ENCODE data around the gene TAF4.

TAF4 gene

DNA sequence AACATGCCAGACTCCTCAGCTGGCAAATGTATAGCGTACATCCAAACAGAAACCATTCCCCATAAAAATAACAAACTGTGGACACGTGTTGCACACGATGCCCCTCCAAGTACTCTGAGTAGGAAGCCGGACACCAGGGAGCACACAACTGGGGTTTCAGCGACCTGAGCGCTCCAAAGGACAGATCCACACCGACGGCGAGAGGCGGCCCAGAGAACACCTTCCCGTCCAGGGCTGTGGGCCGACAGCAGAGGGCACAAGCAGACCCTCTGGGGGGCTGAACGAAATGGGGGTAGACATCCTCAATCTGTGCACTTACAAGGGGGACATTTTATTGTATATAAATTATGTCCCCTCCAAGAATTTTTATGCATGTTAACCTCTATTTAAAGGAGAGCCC, 24.7 kb downstream of the TAF4 start:
- no peak for DNase-seq

DNA sequence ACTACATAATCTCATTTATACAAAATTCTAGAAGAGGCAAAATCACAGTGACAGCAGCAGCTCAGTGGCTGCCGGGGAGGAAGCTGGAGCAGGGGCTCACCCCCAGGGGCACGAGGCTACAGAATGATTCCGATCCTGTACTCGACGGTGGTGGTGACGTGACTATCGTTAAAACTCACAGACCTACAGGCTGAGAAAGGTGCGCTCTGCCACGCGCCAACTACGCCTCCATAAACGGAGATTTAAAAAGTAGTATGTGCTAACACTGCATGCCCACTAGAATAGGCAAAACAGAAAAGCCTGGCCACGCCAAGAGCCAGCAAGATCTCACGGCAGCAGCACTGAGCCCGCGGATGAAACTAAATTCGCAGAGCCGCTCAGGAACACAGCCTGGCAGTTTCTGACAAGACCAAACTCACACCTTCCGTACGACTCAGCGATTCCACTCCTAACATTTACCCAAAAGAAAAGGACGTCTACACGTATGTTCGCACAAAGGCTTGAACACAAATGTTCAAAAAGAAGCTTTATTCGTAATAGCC, 25.2 kb downstream of the TAF4 start:
- no peak for DNase-seq

DNA sequence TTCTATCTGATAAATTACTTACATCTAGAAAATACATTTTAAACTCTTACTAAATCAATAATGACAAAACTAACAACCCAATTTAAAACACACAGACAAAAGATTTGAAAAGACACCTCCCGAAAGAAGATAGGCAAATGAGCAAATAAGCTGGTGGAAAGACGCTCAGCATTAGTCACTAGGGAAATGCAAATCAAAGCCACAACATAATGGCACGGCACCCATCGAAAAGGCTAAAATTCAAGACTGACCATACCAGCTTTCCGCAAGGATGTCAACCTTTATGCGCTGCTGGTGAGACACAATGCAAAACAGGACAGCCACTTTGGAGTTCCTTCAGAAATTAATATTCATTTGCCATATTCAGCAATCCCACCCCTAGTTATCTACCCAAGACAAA, 25.9 kb downstream of the TAF4 start:
- DNase-seq = no peak

DNA sequence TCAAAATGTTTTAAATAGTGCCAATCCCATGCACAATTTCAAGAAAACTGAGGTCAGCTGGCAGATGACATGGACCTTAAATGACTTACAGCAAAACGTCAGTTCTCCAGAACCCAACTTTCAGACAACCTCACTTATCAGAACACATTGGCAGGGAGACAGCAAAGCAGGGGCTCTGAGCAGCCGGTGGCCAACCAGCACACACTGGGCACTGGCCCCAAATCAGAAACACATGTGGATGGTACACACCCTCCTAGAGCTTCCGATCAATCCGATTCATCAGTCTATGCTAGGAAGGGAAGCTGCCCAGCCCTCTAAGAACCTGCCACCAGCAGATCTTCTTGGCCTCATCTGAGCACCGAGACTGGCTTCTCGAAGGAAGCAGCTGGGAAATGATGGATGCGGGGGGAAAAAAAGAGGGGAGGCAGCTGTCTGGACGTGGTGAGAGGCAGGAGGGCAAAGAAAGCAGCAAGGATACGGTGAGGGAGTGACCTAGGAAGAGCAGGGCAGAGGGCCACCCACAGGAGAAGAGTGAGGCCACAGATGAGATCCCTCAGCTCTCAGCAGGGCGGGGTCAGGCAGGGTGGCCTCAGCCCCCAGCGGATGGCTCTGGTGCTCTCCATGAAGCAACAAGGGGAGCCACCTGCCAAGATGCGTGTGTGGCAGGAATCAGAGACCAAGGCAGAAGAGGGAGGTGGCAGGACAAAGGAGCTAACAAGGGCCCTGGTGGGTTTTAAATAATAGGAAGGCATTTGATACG, 32.9 kb downstream of the TAF4 start:
- DNase-seq = no peak

DNA sequence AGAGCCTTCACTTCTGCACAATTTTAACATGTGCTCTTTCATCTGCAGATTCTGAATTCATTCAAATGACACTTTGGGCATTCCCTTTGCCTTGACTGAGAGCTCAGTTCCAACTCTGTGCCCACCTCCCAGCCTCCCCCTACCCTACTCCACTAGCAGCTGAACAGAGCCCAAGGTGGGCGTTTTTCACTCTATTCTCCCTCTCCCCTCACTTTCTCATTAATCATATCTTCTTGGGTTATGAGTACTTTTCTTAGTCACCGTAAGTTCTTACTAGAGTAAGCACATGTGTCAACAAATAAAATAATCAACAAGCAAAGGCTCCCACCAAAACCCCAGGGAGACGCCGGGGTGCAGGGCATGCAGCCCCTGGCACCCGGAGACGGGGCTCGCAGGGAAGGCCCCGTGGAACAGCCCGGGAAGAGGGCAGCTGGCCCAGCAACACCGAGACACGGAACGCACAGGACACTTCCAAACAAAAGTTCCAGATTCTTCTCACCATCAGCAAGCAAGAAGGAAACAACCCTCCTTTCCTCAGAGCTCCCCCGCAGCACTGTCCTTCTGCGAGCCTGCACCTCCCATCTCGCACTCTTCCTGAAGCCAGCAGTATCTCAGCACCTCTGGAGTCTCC, 34.1 kb downstream of the TAF4 start:
- no peak for DNase-seq

DNA sequence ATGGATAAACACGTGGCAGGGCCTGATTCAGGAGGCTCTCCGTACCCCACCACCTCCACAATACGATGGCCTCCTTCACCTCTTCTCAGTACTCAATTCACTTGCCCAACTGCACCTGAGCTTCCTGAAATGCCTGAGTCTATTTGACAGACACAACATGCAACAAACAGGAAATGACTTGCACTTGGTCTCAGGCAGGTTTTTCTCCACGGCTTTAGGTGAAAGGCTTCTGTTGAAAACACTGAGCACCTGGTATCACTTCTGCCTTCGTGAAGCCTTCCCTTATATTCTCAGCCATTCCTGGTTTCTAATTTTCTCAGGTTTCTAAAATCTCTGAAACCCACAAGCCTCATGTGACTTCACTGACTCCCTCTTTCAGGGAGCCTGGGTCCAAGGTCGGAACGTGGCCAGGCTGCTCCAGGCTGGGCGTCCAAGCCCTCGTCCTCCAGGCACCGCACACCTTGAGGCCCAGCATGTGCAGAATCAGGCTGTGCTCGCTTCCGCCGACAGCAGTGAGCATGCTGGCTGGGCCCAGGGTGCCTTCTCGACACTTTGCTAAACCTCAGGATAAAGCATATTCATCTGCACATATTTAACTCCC, 34.7 kb downstream of the TAF4 start:
- DNase-seq = no peak

DNA sequence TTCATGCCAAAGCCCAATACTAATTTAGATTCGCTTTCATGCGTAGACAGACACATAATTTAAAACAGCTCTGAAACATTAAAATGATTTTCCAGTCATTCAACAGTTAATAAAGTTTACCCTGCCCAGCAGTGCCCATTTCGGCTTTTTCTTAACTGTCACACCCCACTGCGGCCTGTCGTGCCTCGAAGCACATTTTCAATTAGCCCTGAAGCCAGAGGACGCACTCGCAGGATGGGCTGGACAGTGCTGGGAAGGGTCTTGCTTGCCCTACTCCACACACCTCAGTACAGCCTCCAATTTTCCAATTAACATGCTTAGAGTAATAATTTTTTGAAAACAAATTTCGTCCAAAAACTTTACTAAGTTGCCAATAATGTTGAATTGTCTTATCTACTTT, 35.3 kb downstream of the TAF4 start:
- DNase-seq = no peak

DNA sequence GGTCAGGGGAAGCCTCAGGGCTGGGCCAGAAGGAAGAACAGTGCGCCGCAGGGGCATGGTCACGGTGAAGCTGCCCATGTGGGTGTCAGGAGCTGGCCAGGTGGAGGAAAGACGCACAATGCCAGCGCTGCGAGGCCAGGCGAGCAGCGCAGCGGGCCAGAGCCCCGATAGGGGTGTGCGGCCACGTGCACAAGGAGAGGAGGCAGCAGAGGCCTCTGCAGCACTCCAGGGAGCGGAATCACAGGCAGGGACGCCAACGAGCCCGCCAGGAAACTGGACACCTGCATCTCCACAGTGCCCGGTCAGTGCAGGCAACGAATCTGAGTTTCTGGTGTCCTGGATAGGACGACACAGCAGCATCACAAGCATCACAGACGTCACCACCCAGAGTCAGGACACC, 35.7 kb downstream of the TAF4 start:
- DNase-seq = no peak

DNA sequence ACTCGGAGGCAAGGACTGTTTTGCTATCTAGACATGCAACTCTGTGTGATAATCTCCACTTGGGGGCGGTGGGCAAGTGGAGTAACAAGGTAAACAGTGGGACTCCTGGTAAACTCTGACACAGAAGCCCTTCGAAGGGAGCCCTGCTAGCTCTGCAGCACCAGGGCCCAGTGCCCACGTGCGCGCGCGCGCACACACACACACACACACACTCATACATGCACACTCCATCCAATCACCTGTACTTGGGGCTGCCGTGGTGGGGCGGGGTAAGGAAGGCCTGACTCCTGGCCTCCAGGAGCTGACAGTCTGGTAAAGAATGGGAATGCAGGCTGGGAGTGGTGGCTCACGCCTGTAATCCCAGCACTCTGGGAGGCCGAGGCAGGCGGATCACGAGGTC, 36.4 kb downstream of the TAF4 start:
- no peak for DNase-seq

DNA sequence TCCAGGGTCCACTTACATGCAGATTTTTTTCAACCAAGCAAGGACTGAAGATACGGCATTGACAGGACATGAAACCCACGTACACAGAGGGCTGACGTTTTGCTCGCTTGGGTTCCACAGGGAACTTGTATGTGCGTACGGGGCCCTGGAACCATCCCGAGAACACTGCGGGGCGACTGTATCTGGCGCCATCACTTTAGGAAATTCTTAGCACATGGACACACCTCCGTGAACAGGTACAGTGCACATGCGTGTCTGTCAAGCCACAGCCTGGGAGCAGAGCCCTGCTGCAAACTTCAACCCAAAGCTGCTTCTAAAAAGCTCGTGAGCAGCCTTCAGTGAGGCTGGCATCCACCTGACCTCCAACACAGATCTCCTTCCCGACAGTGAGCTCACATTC, 37.3 kb downstream of the TAF4 start:
- DNase-seq = no peak

DNA sequence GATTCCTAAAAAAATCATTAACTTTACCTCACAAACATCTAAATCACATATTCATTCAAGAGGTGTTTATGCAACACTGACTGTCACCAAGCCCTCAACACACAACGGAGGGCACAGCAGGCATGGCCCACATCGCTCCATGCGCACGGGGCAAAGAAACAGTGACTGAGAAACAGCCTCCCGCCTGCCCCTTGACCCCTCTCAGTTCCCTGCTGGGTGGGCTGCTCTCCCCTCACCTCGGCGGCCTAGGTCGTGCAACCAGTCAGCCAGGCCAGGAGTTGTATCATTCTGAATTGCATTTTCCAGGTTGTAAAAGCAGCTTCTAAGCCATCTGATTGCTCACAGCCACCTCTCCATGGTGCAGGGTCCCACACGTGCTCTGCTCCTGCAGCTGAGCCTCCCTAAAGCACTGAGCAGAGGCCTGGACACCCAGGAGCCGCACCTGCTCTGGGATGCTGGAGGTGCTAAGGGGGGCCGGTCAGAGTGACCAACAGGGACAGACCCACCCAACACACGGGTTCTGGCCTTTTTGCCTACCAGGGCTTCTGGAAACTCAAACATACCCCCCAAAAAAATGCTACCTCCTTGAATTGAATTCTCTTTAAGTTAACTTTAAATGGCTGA, 37.9 kb downstream of the TAF4 start:
- no peak for DNase-seq

DNA sequence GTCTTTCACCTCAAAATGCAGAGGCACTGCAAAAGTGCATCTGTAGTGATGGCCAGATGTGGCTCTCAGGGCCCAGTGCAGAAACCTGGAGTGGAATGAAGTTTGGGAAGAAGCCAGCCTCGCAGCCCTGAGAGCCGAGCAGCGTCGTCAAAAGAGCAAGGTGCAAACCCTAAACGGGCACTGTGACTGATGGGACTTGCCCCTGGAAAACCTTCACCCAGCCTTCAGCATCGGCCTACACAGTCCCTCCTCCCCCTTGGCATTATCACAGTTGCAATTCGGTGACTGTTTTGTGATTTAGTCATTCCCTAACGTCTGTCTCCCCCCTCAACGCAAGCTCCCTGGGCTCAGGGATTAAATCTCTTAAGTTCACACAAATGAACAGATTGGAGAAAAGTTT, 38.6 kb downstream of the TAF4 start:
- no peak for DNase-seq

DNA sequence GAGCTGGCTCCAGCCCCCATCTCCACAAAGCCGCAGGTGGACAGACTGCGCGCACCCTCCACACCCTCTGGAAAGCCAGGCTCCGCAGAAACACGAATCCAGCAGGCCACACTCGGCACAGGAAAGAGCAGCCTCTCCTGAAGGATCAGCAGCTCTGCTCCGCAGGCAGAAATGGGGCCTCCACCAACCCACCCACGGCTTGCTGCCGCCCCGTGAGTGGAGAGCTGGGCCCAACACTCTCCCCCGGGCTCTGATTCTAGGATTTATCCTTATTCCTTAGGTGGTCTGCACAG, 39.2 kb downstream of the TAF4 start:
- no peak for DNase-seq

DNA sequence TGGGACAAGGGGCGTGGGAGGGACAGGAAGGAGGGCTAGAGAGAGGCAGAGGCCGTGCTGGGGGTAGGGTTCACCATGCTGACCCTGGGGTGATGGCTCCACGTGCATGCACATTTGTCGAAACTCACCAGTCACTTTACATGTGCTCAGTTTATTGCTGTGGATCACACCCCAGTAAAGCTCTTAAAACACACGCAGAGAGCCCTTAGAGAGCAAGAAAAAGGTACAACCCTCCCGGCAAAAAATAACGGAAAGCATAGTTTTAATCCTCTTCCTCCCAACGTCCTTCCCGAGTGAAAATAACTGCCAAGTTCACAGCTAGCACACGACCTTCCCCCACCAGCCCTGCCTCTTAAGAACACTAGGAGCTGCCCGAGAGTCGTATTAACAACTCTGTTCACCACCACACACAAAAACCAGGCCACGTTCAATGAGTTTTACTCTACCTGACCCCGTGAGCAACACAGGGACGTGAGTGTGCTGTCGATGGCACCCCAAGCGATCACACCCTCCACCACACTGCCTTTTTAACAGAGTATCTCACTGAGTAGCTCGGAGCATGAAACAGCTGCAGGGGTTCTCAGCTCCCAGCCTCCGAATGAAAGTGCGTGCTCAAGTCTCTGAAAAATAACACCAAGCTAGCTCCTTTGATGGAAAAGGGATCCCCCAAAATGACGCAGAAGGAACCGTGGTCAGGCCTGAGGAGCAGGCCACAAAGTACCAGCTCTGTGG, 39.7 kb downstream of the TAF4 start:
- DNase-seq = no peak

DNA sequence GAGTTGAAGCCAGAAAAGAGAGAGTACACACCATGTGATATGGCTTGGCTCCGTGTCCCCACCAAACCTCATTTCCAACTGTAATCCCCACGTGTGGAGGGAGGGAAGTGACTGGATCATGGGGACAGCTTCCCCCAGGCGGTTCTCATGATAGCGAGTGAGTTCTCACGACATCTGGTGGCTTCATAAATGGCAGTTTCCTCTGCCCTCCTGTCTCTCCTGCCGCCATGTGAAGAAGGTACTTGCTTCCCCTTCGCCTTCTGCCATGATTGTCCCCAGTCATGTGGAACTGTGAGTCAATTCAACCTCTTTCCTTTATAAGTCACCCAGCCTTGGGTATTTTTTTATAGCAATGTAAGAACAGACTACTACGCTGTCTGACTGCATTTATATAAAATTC, 40.3 kb downstream of the TAF4 start:
- no peak for DNase-seq

DNA sequence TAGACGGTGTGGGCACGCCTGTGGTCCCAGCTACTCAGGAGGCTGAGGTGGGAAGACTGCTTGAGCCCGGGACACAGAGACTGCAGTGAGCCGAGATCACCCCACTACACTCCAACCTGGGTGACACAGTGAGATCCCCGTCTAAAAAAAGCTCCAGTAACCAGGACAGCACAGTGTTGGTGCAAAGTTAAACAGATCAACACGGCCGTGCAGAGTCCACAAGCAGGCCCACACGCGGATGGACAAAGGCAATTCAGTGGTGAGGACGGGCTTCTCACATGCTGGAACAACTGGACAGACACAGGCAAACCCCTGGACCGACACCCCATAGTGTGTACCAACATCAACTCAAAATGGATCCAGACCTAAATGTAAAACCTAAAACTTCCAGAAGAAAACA, 41.7 kb downstream of the TAF4 start:
- DNase-seq = no peak

DNA sequence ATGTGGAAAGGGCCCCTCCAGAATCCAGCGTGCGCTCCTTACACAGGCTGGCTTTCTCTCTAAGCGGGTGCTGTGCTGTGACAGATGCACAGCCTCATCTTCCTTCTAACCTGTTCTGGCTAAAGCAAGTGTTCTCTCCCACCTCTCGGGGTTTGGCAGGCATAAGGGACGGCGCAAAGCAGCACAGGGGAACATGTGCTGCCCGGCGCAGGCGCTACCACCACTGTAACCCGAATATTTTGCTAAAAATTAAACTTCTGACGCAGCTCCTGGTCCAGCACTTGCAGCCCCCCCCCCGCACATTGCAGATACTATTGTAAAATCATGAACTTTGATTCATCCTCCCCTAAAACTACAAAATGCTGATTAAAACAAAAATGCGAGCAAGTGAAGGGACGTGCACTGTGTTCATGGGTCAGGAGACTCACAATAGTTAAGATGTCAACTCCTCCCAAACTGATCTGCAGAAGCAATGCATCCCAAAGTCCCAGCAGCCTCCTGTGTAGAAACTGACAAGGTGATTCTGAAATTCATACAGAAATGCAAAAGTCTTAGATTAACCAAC, 43.0 kb downstream of the TAF4 start:
- no peak for DNase-seq

DNA sequence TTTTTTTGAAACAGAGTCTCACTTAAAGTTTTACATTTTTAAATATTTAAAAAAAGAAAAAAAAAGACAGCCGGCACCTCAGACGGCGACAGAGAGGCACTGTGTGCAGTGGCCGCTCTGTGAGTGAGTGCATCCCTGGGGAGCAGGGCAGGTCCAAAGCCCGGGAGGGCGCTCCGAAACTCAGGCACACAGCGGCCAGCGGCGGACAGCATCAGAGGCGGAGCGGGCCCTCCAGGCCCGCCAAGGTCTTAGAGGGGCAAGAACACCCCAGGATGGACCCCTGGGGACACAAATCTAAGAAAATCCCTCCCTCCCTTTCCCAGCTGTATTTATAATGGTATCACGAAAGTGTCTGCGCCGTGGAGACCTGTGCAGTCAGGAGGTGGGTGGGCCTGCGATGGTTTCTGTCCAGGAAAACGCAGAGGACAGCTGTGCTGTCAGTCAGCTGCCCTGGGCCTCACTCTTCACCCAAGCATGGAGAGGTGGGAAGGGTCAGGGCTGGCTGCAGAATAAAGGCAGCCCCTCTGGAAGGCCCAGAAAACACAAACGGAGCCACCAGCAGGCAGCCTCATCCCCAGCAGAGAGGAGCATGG, 43.8 kb downstream of the TAF4 start:
- no peak for DNase-seq

DNA sequence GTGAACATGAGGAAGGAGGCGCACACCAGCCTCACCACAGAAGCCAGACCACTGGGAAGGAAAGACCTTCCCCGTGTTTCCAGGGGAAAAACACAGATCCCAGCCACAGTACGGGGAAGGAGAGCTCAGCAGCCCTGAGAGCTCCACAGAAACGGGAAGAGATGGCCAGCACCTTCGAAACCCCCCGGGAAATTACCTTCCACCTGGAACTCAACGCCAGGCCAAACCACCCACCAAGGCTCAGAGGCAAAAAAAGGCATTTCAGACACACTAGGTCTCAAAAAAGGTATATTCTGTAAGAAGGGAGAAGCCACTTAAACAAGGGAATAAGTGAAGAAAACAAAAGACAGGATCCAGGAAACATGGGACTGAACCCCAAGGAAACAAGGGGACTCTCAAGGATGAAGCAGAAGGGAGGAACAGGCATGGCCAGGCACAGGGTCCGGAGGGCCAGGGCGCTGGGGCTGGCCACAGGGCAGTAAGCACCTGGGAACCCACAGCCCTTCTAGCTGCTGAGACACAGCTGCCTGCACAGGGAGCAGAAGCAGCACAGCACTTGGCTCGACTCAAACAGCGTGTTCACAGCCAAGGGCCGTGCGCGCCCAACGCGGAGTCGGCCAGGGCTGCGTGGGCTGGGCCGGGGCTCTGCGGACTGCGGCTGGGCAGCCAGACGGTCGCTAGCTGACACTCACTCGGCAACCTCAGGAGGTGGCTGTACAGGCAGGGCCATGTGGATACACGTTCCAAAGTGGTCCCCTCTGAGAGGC, 44.6 kb downstream of the TAF4 start:
- no peak for DNase-seq

DNA sequence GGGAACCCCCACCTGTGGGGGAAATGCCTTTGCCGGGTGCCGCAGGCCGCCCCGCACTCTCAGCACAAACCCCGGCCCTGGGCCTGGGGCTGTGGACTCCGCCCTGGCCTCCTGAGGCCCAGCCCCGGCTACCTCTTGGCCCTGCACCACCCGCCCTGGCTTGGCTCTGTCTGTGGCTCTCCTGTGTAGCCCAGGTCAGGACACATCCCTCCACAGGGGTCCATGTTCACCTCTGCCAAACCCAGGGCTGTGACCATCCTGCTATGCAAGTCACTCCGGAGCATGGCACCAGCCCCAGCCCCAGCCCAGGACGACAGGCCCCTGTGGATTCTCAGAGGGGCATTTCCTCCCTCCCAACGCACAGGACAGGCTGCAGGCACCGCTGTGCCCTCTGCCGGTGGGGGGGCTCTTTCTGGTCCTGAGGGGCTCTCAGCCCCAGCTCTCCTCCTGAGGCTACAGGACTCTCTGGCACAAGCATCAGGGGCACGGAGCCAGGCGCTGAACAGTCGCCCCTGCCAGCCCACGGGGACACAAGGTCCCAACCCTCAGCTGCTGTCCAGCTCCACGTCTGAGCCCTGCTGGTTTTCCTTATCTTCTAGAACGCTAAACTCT, 45.7 kb downstream of the TAF4 start:
- no peak for DNase-seq

DNA sequence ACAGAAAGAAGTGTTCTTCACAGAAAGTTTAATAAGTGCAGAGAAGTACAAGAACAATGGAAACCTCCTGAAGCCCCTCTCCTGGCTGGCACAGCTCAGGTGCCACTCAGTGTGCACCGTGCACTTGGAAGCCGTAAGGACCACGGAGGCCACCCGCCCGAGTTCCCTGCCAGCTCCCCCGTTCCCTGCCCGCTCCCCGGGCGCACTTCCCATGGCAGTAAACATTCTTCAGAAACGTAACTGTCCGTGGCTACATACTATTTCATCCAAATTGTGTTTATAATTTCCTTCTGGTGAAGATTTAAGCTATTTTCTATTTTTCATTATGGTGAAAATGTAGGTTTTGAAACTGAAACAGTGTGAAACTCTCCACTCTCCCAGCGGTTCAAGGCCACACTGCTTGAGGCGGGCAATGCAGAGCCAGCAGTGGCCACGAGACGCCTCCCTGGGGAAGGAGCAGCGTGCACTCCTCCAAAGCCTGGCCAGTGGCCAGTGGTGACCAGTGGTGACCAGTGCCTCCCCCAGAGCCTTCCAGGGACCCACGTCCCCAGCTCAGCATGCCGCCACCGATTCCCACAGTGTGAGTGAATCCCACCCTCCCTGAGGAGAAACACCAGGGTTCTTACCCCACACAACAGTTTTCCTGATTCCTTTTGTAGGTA, 46.4 kb downstream of the TAF4 start:
- DNase-seq = no peak

Data from activated CD4-positive, CD25-positive, alpha-beta regulatory T cell (primary cell).